ENCODE data around the gene CYP2W1.
"Not testable (repeated sequence)": the region's sequence is repeated elsewhere in the genome, so short reads cannot be mapped to it uniquely, and the experiment has no call there.

CYP2W1 gene

DNA sequence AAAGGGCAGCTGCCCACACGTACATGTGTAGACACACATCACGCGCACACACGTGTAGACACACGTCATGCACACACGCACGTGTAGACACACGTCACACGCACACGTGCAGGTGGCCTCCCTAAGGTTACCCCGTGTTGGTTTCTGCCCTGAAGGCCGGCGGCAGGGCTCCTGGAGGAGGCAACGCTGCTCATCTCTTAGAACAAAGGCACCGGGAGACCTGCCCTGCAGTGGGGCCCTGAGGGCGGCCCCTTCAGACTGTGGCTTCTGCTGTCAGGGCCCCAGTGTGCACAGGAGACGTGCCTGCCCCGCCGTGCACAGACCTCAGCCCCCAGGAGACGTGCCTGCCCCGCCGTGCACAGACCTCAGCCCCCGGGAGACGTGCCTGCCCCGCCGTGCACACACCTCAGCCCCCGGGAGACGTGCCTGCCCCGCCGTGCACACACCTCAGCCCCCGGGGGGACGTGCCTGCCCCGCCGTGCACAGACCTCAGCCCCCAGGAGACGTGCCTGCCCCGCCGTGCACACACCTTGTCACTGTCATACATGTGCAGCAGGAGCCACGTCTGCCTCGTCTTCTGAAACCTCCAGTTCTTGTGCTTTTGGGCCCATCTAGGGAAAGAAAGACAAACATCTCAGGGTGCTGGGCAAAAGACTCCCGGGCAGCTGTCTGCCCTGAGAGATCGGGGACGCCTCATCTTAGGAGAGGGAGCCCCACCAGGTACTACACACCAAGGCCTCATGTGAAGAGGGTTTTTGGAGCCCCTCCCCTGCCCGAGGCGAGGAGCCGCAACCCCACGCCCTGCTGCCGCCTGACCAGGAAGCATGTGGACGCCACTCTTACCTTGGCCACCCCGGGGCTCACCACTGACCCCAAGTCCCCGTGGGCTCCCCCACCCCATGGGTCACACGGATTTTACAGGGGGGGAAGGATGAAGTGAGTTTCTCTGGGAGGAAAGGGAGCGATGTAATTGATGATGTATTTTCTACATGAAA, 17.3 kb downstream of the CYP2W1 start:
- no peak for DNase-seq

DNA sequence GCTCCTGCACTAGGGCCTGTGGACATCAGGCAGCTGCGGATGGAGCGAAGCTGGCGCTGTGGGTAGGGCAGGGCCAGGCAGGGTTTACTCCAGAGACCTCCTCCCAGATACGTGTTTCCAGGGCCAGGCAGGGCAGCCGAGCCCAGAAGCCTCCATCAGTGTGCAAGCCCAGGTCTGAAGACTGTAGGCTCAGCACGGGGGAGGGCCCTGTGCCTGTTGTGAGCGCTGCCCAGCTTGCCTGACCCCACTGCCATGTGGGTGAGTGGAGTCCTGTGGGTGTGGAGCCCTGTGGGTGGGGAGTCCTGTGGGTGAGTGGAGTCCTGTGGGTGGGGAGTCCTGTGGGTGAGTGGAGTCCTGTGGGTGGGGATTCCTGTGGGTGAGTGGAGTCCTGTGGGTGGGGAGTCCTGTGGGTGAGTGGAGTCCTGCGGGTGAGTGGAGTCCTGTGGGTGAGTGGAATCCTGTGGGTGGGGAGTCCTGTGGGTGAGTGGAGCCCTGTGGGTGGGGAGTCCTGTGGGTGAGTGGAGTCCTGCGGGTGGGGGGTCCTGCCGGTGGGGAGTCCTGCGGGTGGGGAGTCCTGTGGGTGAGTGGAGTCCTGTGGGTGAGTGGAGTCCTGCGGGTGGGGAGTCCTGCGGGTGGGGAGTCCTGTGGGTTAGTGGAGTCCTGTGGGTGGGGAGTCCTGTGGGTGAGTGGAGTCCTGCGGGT, 18.2 kb downstream of the CYP2W1 start:
- not testable (repeated sequence) for DNase-seq

GRCh38 chr7:1002026-1002425, 19.0 kb downstream of the CYP2W1 start:
- DNase-seq, result not testable (repeated sequence)

DNA sequence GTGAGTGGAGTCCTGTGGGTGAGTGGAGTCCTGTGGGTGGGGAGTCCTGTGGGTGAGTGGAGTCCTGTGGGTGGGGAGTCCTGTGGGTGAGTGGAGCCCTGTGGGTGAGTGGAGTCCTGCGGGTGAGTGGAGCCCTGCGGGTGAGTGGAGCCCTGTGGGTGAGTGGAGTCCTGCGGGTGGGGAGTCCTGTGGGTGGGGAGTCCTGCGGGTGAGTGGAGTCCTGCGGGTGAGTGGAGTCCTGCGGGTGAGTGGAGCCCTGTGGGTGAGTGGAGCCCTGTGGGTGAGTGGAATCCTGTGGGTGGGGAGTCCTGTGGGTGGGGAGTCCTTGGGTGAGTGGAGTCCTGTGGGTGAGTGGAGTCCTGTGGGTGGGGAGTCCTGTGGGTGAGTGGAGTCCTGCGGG, 19.5 kb downstream of the CYP2W1 start:
- not testable (repeated sequence) for DNase-seq

DNA sequence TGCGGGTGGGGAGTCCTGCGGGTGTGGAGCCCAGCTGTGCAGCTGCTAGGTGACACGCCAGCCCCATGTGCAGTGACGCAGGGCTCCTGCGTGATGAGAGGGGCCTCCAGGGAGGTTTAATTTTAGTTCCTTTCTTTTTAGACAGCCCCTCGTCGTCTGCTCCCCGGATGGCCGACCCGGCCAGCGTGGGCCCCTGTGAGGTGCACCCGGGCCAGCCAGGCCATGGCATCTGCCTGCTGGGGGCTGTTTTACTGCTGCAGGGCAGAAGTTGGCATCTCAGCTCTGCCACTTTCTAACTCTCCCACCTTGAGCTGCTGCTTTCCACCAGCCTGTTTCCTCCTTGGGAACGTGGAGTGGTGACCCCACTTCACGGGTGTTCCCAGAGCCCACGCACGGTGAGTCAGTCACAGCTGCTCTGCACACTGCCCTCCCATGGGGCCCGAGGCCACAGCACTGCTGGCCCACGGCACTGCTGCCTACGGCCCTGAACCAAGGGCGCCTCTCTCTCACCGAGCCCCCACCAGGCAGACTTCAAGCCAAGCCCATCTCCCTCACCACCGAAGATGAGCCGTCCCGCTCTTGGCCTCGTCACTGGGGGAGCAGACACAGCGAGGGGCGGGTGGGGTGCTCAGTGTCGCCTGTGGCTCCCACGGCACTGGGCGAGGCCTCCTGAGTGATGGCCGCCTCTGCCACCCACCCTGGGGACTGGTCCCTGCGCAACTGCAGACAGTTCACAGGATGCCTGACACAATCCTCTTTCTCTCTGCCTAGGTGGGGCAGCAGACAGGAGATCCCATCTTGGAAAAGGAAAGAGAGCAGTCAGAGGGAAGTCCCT, 21.3 kb downstream of the CYP2W1 start:
- DNase-seq, result no peak

DNA sequence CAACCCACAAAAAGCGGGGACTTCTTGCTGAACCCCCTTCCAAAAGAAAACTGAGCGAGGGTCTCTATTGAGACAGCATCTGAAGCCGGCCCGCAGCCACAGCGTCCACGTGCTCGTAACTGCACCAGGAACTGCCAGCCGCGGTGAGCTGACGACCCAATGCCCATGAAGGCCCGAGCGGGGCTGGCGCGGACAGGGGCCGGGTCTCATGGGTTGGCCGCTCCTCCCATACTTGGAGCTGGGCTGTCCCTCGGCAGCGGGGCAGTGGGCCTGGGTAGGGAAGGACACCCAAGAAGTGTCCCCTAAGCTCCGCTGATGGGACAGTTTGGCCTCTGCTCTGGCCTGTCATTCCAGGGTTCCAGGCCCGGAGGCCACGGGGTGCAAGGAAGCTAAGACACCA, 22.3 kb downstream of the CYP2W1 start:
- DNase-seq, result no peak

DNA sequence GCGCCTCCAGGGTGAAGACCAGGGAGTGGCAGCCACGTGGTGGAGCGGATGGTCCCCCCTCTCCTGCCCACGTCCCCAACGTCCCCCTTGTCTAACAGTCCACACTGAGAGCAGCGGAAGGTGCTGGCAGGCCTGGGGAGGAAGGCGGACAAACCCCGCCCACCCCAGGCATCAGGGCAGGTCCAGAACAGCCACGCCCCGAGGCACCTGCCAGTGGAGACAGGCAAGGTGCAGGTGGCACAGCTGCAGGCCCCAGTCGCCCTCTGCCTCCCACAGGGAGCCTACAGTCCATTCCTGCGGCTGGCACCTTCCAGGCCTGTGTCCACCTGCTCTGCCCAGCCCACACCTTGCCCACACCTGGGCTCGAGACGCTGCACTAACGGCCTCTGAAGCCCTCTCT, 24.9 kb downstream of the CYP2W1 start:
- DNase-seq, result no peak

DNA sequence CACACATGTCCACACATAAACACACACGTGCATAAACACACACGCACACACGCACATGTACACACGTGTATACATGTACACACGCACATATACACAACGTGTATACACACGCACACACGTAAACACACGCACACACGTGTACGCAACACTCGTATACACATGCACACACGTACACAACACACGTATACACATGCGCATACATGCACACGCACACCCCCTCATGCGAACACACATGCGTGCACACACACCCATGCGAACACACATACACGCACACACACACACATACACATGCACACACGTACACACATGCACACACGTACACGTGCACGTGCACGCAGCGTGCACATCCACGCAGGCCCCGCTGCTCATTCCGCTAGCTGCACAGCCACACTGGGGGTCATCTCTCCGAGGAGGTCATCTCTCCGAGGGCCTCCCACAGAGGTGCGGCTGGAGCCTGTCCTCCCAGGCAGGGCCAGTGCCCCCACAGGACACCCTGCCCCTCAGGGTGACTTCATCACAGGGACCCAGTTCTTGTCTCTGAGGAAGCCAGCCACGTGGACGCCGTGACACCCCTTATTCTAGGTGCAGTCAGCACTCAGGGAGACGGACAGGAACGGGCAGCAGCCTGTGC, 25.9 kb downstream of the CYP2W1 start:
- no peak for DNase-seq

GRCh38 chr7:1009747-1010146, 26.8 kb downstream of the CYP2W1 start:
- DNase-seq, result no peak

DNA sequence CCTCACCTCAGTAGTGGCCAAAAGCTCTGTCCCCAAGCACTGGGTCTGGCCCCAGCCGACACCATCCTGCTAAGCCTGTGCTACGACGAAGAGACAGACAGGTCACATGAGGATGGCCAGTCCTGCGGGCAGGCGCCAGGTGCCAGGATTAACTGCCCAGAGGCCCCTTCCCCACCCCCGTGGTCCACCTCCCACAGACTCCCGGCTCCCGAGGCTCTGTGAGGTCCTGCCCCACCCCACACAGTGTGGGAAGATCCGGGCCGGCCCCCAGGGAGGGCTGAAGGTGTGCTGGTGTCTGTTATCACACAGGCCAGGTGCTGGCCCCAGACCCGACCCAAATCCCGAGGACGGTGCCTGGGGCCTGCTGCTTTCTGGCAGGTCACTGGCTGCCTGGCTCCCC, 27.2 kb downstream of the CYP2W1 start:
- no peak for DNase-seq

- no peak for DNase-seq
Measured at GRCh38 chr7:1011297-1012003, 28.5 kb downstream of the CYP2W1 start.

DNA sequence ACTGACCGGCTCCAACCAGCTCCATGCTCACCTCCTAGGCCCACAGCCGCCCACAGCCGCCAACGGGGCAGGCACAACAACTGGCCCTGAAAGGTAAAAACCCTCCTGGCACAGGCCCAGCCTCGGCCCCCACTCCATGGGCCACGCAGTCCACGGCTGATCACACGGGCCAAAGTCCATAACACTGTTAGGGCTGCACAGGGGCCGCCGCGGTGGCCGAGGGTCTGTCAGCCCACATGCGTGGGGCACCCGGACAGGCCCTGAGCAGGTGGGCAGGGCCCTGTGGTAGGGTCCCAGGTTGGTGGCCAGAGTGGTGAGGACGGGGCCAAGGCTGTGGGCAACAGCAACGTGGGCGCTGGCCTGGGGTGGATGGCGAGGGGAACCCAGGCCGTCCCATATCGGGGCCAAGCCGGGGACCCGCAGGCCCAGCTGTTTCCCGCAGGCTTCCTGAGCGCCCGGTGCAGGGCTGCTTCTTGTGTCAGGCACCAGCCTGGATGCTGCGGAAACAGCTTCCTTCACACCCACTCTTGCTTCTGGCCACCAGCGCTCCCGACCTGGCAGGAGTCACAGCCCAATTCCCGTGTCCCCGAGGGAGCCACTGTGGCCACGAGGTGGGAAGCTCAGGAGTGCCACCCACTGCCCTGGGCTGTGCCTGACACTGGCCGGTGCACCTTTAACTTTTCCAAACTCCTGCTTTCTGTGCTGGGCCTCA, 29.2 kb downstream of the CYP2W1 start:
- DNase-seq, result no peak

GRCh38 chr7:1012716-1013095, 29.7 kb downstream of the CYP2W1 start:
- no peak for DNase-seq

DNA sequence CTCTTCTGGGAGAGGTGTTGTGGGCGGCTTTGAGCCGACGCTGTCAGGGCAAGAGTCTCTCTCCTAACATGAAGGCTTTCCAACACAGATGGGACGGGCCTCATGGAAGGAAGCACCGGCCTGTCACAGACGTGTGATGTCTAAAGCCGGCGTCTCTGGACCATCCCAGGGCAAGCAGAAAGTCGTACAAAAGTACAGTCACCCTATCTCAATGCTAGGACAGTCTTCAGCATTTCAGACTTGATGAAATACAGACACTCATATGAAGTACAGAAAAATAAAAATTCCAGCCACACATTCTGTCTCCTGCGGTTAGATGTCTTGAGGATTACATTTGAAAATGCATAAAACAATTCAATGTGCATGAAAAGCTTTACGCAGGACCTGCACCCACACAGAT, 30.6 kb downstream of the CYP2W1 start:
- no peak for DNase-seq

DNA sequence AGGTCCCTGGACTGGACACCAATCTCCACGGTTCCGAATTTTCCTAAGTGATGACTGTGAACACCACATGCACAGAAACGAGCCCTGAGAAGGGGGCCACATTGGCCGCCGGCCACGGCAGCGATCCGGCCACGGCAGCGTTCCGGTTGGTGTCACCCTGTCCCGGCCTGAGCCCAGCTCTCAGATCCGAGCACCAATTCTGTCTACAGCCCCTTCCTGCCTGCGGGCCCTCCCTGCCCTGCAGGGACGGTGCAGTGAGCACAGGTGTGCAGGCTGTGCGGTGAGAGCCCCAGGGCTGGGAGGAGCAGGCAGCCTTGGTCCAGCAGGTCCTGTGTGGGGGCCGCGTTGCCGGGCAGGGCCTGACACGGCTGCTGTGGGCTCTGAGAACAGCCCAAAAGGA, 31.7 kb downstream of the CYP2W1 start:
- DNase-seq, result no peak

- DNase-seq, result no peak
Measured at GRCh38 chr7:1015196-1016121, 32.5 kb downstream of the CYP2W1 start.

DNA sequence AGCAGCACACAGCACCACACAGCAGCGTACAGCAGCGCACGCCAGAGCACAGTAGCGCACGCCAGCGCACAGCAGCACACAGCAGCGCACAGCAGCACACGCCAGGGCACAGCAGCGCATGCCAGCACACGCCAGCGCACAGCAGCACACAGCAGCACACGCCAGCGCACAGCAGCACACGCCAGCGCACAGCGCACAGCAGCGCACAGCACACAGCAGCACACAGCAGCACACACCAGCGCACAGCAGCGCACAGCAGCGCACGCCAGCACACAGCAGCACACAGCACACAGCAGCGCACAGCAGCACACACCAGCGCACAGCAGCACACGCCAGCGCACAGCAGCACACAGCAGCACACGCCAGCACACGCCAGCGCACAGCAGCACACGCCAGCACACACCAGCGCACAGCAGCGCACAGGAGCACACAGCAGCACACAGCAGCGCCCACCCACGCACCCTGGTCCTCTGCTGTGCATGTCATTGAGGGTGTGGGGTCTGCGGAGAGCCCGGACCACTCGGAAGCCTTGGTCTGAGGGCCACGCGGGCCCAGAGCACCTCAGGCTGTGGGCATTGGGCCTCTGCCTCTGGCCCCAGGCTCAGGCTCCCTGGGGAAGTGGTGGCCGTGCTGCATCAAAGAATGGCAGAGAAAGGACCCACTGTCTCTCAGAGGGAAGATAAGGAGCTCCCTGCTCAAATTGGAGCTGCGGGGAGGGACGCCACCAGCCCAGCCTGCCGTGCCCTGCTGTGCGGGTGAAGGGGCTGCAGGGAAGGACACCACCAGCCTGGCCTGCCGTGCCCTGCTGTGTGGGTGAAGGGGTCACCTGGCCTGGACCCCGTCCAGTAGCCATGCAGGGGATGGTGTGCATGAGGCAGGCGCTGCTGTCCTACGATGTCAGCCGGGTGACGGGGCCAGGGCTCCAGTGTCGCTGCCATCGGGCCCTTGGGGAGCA, 33.9 kb downstream of the CYP2W1 start:
- no peak for DNase-seq

GRCh38 chr7:1017586-1018333, 34.8 kb downstream of the CYP2W1 start:
- no peak for DNase-seq

All from DMS153 (cell line).